ENCODE measurements around the gene KRTAP1-3. TPM values are rescaled to one million over a fixed set of nuclear protein-coding genes. Genes with fewer than 3 reads are reported as not detected.

KRTAP1-3 gene
- total RNA-seq, 2 experiments from 2014 or later = not detected

DNA sequence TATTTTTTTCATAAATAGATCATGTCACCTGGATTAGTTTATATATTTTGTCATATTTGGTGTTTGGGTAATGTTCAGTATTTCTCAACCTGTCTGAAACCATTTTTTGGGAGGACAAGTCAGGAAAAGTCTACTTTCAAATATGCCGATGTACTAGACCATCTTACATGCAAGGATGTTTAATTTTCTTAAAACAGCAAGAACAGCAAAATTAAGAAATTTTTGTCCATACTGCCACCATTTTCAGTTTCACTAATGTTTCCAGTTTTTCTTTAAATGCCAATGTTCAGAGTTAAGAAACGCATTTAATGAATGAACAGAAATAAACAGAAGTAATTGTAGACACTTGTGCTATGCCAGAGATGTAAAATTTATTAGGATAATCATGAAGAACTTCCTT is 41.6 kb downstream of the KRTAP1-3 start:
- Mint-ChIP-seq H3K27ac (no peak overlapping the region), H3K27me3 (peaks cover 45% of the 10 kb centered on the region), H3K4me3 (no peak overlapping the region), H3K9me3 (no peaks in the 10 kb centered on the region), H3K36me3 (ENCODE audit: low read depth) (no peaks in the 10 kb centered on the region), H3K4me1 (no peaks in the 10 kb centered on the region)
- ChIA-PET CTCF (no interaction called here), POLR2A (no interaction called here)
- DNase-seq = no peak

DNA sequence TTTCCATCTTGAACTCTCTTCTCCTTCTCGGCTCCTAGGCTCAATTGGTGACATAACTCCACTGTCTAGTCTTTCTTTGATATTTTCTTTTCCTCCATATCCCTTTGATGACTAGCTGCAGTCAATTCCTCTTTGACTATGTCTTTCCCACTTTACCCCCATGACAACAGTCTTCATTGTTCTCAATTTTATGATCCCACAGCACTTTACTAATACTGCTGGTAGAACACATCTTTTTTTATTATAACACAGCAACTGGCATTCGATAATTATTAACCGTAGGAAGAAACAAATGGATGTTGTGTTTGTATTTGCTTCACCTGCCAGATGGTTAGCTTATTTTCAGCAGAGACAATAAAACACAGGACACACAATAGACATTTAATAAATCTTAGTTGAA is 42.0 kb downstream of the KRTAP1-3 start:
- Mint-ChIP-seq H3K9me3 (no peaks in the 10 kb centered on the region), H3K36me3 (ENCODE audit: low read depth) (no peaks in the 10 kb centered on the region)

DNA sequence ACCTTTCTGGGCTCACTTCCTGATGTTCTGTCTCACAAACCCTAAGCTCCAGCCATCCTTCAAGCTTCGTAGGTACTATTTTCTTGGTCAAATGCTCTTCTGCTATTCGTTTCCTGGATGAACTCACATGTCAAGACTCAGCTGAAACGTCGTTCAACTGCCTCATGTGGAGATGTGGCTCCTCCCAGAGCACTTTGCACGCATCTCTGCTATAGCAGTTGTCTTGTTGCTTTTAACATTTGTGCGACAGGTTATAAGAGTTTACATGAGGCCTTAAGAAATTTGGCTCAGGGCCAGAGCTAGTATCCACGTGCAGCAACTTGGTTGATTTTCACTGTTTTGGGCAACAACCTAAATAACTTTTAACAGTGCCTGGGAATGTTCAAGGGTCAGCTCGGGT is 47.8 kb downstream of the KRTAP1-3 start:
- CTCF ChIA-PET = no interaction called here
- Mint-ChIP-seq H3K27me3 (peaks cover 35% of the 10 kb centered on the region), H3K9me3 (no peaks in the 10 kb centered on the region), H3K27ac (no peak overlapping the region), H3K36me3 (ENCODE audit: low read depth) (no peaks in the 10 kb centered on the region), H3K4me1 (no peaks in the 10 kb centered on the region), H3K4me3 (no peak overlapping the region)
- no peak for DNase-seq
- POLR2A ChIA-PET = no interaction called here

More for the DNA sequence above, 42.0 kb downstream of the KRTAP1-3 start:
- H3K4me3 Mint-ChIP-seq = no peak overlapping the region
- CTCF ChIA-PET = interaction anchor here (0.5 kb wide), 1 partner anchor 549 kb away, joined by 3 read pairs; no protein-coding TSS in a partner anchor
- peaks cover 45% of the 10 kb centered on the region for H3K27me3 Mint-ChIP-seq
- H3K4me1 Mint-ChIP-seq = no peaks in the 10 kb centered on the region
- DNase-seq = no peak
- no peak overlapping the region for H3K27ac Mint-ChIP-seq
- POLR2A ChIA-PET = no interaction called here

- ChIA-PET CTCF (no interaction called here), POLR2A (no interaction called here)
- Mint-ChIP-seq H3K27me3 (peaks cover 27% of the 10 kb centered on the region), H3K9me3 (no peaks in the 10 kb centered on the region), H3K27ac (no peak within 1 kb of the TSS), H3K4me3 (no peak within 1 kb of the TSS), H3K4me1 (no peaks in the 10 kb centered on the region), H3K36me3 (ENCODE audit: low read depth) (no peaks in the 10 kb centered on the region)
- DNase-seq = no peak
Observed at GRCh38 chr17:40984226-40984625, 50.4 kb downstream of the KRTAP1-3 start, which contains the start of gene KRT40. Gene KRT40, minus strand, starts transcription at chr17:40984326. Its CDS starts 53 bp downstream, at chr17:40984273.

Other genes with a start within 250 kb of the KRTAP1-3 start
- not detected for gene KRT28, start 234.9 kb downstream of the KRTAP1-3 start, total RNA-seq
- gene KRT10, start 212.3 kb downstream of the KRTAP1-3 start, total RNA-seq = 10 to 100 TPM; 20.7 to 22.0 TPM
- not detected for gene KRT12, start 167.7 kb downstream of the KRTAP1-3 start, total RNA-seq
- gene KRT20, start 149.6 kb downstream of the KRTAP1-3 start, total RNA-seq = not detected
- not detected for gene KRT23, start 97.2 kb downstream of the KRTAP1-3 start, total RNA-seq
- not detected for gene KRT39, start 67.9 kb downstream of the KRTAP1-3 start, total RNA-seq
- not detected for gene KRT40, start 50.5 kb downstream of the KRTAP1-3 start, total RNA-seq
- not detected for gene KRTAP3-3, start 40.7 kb downstream of the KRTAP1-3 start, total RNA-seq
- gene KRTAP3-2, start 35.0 kb downstream of the KRTAP1-3 start, total RNA-seq = not detected
- not detected for gene KRTAP3-1, start 25.7 kb downstream of the KRTAP1-3 start, total RNA-seq
- gene KRTAP1-5, start 7.7 kb downstream of the KRTAP1-3 start, total RNA-seq = not detected
- gene KRTAP1-4, start 4.7 kb downstream of the KRTAP1-3 start, total RNA-seq = not detected
- not detected for gene KRTAP1-1, start 6.6 kb upstream of the KRTAP1-3 start, total RNA-seq
- gene KRTAP2-1, start 12.4 kb upstream of the KRTAP1-3 start, total RNA-seq = not detected
- gene KRTAP2-2, start 20.4 kb upstream of the KRTAP1-3 start, total RNA-seq = not detected
- gene KRTAP2-3, start 25.2 kb upstream of the KRTAP1-3 start, total RNA-seq = not detected
- not detected for gene KRTAP2-4, start 31.0 kb upstream of the KRTAP1-3 start, total RNA-seq
- not detected for gene KRTAP4-7, start 49.3 kb upstream of the KRTAP1-3 start, total RNA-seq
- gene KRTAP4-8, start 63.3 kb upstream of the KRTAP1-3 start, total RNA-seq = not detected
- not detected for gene KRTAP4-16, start 67.3 kb upstream of the KRTAP1-3 start, total RNA-seq
- gene KRTAP4-9, start 70.5 kb upstream of the KRTAP1-3 start, total RNA-seq = not detected
- gene KRTAP4-11, start 83.5 kb upstream of the KRTAP1-3 start, total RNA-seq = not detected
- not detected for gene KRTAP4-12, start 89.3 kb upstream of the KRTAP1-3 start, total RNA-seq
- not detected for gene KRTAP4-6, start 105.7 kb upstream of the KRTAP1-3 start, total RNA-seq
- not detected for gene KRTAP4-5, start 115.0 kb upstream of the KRTAP1-3 start, total RNA-seq
- gene KRTAP4-4, start 125.9 kb upstream of the KRTAP1-3 start, total RNA-seq = not detected
- not detected for gene KRTAP4-3, start 133.3 kb upstream of the KRTAP1-3 start, total RNA-seq
- not detected for gene KRTAP4-2, start 143.3 kb upstream of the KRTAP1-3 start, total RNA-seq
- not detected for gene KRTAP4-1, start 150.0 kb upstream of the KRTAP1-3 start, total RNA-seq
- not detected for gene KRTAP9-1, start 155.0 kb upstream of the KRTAP1-3 start, total RNA-seq
- not detected for gene KRTAP9-2, start 191.8 kb upstream of the KRTAP1-3 start, total RNA-seq
- not detected for gene KRTAP9-3, start 197.6 kb upstream of the KRTAP1-3 start, total RNA-seq
- gene KRTAP9-8, start 203.1 kb upstream of the KRTAP1-3 start, total RNA-seq = not detected
- gene KRTAP9-4, start 214.8 kb upstream of the KRTAP1-3 start, total RNA-seq = not detected
- gene KRTAP9-9, start 220.5 kb upstream of the KRTAP1-3 start, total RNA-seq = not detected
- not detected for gene KRTAP9-6, start 230.5 kb upstream of the KRTAP1-3 start, total RNA-seq
- gene KRTAP9-7, start 240.8 kb upstream of the KRTAP1-3 start, total RNA-seq = not detected

Measured in activated CD4-positive, alpha-beta memory T cell treated with anti-CD3 and anti-CD28 coated beads, Interleukin-2, amount 10 ng/mL, durations not matched to agents 7 days and 5 days (primary cell).